ENCODE results near the gene CLRN3.

Gene CLRN3

DNA sequence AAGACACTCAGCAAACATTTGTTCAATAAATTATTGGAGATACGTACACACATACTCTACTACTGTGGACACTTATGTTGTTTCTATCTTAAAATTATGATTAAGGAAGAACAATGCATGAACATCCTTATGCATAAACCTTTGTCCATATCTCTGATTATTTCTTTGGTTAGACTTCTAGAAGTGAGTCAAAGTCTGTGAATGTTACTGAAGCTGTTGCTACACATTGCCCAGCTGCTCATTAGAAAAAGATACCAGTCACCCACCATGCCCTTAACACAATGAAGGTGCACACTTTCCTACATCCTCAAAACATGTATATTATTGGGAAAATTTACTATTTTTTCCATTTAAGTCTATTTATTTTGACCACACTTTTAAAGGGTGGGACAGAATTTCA is 1.4 kb upstream of the CLRN3 start:
- DNase-seq: no peak

DNA sequence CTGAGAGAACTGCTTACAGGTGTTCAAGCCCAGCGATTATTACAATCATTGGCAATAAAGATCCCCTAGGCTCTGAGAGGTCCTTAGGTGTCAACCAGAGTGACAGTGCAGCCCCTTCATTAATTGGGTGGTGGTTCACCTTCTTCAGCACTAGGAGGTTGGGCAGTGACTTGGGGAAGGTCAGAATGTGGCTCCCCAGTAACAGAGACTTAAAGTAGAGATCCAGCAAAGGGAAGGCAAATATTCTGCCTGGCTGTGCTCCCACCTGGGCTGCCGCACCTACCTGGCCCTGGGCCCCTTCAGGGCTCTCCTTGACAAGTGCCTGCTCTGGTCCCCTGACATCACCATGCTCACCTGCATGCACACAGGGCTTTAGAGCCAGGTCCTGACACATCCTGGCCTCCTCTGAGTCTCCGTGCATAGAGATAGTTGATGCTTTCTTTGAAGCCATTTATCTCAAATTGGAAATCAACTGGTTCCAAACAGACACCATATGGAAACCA is 1.9 kb downstream of the CLRN3 start:
- no peak for DNase-seq

DNA sequence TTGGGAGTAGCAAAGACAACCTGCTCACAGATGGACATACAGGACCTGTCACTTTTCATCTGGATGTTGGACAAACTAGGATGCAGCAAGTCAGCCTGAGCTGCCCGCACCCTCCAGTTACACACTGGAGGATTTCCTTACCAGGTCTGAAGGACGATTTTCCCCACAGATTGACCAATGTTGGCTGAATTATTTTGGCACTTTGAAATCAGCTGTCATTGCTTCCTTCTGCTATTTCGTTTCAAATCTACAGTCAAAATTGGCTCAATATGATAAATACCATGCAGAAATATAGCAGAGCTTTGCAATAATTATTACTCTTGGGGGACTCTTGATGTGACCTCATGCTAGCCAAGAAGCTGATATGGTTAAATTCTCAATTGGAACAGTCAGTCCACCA is 2.5 kb downstream of the CLRN3 start:
- no peak for DNase-seq

DNA sequence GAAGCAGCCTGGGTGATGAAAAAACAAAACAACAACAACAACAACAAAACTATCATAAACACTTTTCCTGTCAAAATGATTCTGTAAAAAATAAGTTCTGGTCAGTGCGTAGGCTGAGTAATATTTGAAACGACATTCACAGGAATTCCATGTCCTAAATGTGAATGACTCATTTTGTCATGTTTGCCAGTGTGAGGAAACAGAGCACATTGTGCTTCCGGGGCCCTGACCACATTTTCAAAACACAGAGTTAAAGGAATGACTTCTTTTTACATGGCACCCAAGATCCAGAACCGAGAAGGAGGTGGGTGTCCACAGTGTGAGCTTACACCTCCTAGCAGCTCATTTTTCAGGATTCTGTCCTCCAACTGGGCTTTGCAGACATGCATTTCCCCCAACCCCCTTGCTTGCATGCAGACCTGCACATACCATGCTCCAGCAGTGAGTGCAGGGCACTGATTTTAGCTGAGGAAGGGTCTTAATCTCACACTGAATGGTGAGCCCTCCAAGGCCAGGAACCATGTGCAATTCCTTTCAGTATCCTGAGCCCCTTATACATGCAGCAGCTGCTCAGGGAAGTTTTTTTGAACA is 3.0 kb downstream of the CLRN3 start:
- DNase-seq: no peak

DNA sequence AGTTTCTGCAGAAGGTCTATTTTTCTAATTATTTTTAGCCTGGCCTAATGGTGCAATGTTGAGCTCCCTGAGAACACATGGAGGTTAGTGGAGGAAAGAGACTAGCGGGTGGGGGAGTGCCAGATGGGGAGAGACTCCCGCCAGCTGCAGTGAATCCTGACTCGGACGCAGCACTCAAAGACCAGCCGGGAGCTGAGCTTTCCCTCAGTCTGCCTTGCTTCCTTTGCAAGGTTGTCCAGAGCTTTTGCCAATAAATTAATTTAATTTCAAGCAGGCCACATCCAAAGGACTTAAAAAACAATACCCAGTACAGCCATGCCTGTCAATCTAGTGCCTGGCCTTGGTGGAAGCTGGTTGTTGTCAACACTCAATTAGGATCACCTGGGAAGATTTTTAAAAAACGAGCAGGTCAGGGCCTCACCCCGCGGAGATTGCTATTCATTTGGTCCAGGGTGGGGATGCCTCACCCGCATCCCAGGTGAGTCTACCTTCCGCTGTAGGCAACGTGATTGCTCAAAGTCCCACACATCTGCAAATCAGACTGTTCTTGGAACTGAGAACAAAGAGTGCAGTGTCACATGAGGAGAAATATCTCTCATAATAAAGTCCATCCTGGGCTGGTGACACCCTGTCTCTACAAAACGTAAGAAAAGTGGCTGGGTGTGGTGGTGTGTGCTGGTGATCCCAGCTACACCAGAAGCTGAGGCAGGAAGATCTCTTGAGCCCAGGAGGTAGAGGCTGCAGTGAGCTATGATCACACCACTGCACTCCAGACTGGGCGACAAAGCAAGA is 4.0 kb downstream of the CLRN3 start:
- no peak for DNase-seq

DNA sequence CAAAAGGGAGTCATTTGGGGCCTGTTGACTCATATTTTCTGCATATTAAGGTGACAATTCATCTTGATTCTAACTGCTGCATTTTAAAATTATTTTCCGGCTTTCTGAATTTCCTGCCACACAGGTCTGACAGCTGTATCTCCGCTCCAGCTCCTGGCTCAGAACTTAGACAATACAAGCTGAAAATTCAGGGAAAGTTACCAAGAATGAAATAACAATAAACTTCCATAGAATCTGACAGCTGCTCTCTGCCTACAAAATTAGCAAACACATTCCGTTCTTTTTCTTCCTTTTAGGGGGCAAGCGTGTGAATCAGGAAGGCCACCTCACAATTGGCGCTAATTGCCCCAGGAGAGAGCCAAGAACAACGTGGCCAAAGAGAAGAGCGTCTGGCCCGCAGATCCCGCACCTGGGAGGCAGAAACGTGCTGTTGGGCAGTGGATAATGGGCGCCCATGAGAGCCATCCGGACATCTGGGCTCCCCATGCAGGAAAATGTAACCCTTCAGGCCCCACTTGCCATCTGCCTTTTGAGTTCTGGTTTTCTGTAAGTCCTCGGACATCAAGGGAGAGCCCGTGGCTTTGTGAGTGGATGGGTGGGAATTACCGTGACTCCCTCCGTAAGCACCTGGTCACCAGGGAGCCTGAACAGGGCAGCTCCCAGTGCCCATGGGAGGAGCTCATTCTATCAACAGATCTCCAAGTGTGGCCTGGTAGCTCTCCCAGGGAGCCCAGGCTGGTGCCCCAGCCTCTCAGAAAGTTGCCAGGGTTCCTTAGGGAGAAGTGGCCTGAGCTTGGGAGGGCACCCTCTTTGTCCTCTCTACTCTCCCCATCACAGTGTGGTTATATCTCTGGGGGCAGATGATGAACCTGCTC is 5.0 kb downstream of the CLRN3 start:
- no peak for DNase-seq

DNA sequence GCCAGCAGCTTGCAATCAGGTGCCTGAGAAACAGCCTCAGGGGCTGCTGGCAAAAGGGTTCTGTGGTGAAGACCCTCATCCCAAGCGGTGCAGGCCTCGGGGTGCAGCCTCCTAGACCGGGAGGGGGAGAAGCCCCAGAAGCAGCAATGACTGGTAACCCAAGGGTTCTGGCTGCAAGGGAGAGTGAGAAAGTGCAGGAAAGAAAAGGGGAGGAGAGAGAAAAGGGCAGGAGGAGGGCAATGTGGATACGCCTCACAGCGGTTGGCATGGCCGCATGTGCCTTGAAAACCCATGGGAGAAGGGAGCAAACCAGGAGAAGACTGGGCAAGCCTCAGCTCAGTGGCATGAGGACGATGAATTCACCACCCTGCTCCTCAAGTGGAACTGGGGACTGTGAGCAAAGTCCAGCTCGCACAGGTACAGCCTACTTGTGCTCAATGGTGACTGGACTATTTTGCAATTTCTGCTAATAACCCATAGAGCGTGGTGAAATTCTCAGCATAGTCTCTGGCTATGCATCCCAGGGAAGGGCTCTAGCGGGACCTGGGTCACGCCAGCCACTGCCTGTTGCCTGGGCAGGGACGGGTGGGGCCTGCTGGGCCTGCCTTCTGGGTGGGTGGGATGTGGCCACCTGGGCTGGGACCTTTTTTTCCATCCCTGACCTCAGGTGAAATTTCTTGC is 6.2 kb downstream of the CLRN3 start:
- DNase-seq: no peak

DNA sequence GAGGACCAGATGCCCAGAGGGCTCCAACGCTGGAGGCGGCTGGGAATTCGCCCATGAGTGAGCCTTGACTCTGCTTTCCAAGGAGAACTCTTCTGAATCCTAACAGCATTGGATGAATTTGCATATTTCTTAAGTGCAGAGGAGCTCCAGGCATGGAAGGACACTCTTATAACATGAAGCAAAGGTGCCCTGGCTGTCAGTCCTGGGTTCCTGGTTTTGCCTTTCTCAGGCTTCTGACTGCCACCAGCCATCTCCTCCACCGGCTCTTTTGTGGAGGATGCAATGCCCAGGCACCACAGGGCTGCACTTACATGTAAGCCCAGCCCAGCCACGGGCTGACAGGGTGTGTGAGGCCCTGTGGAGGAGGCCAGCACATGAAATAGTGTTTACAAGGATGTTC is 8.2 kb downstream of the CLRN3 start:
- DNase-seq: no peak

DNA sequence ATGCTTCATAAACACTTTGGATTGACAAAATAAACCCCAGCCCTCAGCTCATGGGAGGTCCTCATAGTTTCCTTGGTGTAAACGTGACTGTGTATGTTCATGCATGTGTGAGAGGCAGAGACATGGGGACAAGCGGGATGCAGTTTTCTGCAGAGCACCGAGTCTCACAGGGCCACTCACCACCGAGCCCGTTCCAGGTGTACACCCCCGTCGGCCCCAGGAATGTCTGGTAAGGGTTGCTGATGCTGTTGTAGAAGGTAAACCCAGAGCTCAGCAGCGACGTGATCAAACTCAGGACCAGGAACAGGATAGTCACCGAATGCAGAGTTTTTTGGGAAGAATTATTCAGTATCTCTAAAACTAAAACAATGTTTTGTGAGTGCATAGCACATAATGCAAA is 9.2 kb downstream of the CLRN3 start:
- DNase-seq: no peak

DNA sequence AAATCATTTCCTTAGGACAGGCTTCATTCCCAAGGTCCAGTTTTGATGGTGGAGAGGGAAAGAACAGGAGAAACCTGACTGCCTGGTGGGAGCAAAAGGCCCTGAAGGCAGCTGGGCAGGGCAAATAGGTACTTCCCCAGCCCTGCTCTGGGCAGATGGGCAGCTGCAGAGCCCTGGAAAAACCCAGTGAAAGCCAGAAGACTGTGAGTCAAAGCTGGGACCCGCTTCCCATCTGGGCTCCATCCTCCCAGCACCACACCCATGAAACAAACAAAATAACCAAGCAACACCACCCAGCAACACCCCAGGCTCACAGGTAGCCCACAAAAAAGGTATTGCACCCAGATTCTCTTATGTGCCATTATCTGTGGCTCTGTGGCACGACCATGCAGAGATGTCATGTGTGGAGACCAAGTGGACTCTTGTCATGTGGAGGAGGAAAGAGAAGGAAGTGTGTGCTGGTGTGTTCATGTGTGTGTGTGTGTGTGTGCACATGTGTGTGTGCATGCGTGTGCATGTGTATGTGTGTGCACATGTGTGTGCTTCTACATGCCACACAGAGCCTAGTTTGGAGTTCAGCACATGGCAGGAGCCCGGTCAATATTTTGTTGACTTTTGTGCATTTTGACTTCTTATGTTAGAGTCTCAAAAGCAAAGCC is 9.8 kb downstream of the CLRN3 start:
- no peak for DNase-seq

DNA sequence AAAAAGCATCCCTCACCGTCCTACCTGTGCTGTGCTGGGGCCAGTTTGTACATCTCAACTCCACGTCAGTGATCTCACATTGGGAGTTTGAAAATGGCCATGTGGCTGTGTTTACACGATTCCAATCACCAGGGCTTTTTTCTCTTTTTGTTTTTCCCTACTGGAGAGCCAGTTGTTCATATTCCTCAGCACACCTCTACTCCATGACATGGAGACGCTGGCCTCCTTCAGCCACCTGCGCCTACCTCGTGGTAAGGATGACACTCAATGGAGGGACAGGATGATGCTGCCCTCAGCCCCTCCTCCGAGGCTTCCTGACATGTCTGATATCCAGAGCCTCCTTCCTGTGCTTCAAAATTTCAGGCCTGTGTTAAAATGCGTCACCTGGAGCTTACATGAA is 10.3 kb downstream of the CLRN3 start:
- no peak for DNase-seq

DNA sequence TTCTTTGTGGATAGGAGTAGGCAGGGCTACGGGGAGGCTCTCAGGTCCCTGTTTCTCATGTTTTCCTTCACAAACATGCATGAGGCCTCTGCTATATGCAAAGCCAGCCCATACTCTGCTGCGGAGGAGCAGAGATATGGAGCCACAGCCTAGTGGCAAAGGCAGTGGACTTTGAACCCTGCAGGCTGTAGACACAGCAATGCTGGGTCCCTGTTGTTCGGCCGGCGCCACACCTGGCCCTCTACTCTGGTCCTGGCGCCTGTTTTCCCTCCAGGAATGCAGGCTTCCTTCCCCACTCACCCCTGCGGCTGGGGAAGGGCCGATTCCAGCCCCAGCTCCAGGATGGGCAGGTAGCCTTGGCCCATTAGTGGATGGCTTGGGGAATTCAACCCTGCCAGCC is 11.5 kb downstream of the CLRN3 start:
- no peak for DNase-seq

DNA sequence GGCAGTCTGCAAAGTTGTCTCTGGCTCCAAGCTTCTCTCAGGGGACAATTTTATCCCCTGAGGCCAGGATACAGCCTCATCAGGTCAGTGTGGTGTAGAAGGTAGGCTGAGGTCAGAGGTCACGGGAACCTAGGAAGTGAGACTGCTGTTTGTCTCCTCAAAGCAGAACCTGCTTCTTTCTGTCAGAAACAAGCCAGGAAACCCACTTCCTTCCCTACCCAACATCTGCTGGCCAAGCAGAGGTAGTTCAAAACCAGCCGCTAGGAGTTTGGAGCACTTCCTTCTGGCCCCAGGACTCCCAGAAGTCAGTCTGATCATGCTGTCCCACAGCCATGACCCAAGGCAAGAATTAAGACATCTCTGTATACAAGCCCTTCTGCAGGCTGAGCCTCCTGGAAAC is 12.2 kb downstream of the CLRN3 start:
- no peak for DNase-seq

DNA sequence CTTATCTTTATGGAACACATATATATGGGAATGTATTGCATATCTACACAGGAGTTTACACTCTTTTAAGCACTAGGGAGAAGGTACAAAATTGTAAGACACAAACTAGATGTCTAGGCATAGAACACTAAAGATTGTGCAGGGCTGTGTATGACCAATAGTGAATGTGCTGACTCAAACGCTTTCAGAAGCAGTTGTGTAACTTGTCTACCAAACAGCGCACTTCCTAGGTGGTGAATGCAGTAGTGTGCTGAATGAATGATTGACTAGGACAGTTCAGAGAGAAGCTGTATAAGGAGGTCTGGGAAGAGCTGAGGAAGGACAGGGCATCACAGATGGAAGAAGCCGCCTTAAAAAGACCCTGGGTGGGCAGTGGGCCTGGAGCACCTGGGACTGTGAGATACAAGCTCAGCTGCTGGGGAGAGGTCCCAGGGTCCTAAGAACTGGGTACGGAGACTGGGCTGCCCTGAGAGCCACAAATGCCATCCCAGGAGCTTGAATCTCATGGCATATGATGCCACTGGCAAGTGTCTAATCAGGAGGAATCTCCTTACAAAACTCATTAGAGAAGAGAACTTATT is 14.2 kb downstream of the CLRN3 start:
- DNase-seq: no peak

DNA sequence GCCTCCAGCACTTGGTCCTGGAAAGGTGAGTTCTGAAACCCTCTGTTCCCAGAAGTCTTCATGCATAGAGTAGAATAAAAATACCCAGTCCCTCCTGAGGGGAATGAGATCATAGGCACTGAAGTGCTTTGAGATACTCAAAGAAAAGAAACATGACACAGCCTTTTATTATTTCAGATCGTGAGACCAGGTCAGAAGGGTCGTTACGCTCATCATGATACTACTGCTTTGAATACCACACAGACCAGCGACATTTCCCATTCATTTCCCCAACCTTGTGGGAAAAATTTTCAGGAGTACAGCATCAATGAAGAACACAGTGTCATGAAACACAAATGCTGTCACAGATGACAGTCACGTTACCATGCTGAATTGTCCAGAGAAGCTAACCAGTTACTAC is 15.0 kb downstream of the CLRN3 start:
- DNase-seq: no peak

DNA sequence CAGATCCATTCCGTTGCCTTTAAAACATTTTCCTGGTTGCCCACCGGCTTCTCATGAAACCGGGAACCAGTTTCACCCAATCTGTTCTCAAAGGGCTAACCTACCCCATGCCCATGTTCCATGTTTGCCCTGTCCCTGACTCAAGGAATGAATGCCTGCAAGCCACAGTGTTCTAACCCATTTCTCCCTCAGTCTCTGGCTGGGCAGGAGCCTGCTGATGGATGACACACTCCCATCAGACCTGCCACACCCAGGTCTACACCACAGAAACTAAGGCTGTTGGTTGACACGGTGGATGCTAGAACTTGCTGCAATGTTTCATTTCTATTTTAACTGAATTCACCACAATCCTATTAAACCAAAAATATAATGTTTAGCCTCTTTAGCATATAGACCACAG is 15.6 kb downstream of the CLRN3 start:
- no peak for DNase-seq

DNA sequence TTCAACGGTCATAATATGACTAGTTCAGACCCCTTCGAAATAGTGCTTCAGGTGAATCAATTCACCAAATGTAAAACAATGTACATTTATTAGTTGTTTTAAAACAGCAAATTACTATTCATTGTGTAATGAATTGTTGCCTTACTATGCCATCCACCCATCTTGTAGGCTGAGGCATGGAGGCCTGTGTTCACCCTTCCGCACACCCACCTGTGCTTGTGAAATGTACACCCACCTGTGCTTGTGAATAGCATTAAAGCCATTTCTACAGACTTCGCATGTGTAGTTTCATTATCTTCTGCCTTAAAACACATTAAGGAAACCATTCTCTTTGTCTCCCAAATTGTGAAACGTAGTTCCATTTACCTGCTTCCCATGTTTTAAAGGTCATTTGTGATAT is 16.8 kb downstream of the CLRN3 start:
- no peak for DNase-seq

DNA sequence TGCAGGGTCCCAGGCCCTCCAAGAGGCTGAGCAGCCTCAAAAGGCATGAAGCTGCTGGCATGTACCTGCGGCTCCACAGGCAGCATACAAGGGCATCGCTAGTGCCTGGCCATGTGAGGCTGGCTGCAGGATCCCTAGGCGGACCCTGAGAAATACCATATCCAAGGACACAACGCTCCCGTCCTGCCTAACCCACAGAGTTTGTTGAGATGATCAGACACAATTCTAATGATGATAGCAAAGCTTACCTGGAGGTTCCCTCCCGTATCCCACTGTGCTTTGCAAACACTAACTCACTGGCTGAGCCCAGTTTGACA is 17.3 kb downstream of the CLRN3 start:
- DNase-seq: no peak

DNA sequence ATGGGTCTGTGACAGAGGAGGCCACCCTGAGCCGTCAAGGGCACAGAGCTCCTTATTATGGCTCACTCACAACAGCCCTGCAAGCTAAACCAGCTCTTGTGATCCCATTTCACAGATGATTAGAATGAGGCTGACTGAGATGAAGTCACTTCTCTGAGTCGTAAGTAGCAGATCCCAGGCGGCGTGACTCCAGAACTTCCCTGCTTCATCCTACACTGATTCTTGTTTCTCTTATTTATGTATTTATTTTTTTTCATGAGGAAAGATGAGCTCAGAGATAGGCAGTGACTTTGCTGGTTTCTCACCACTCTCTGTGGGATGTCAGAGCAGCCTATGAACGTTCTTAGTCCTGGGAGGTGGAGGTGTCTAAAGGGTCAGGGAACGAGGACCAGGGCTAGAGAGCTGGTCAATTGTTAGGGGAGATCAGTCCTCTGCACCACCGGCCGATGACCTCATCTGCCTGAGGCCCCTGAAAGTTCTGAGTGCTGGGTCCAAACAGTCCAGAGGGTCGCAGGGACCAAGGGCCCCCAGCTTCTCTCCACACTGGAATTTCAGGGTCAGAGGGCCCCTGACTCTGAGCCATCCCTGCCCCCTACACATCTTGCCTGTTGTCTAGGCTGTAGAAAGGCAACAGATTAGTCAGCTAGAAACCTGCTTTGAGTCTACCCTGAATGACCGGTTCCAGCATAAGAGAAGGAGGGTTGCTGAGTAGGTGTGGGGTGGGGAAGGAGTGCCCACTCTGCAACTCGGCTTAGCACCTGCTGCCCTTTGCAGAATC is 17.9 kb downstream of the CLRN3 start:
- no peak for DNase-seq

DNA sequence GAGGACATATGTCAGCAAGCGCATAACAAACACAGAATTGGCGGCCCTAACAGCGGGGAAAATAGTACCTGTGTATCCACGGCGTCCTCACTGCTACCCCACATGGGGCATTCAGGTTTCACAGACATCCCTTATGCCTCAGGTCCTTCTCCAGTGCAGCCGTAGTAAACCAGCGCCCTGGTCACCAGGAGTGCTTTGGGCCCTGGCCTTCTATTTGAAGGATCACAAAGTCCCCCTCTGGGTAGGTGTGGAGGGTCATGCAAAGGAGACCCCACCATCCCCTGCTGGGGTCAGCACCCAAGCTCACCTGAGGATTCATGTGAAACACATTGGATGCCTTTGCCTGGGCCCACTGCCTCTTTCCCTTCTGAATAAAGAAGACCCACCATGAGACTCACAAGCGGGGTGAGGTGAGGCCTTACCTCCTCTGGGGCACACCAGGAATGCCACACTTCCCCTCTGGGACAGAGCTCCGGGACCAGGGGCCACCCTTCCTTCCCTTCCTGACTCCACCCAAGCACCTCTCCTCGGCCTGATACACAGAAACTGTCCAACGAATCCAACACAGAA is 18.8 kb downstream of the CLRN3 start:
- DNase-seq: no peak

DNA sequence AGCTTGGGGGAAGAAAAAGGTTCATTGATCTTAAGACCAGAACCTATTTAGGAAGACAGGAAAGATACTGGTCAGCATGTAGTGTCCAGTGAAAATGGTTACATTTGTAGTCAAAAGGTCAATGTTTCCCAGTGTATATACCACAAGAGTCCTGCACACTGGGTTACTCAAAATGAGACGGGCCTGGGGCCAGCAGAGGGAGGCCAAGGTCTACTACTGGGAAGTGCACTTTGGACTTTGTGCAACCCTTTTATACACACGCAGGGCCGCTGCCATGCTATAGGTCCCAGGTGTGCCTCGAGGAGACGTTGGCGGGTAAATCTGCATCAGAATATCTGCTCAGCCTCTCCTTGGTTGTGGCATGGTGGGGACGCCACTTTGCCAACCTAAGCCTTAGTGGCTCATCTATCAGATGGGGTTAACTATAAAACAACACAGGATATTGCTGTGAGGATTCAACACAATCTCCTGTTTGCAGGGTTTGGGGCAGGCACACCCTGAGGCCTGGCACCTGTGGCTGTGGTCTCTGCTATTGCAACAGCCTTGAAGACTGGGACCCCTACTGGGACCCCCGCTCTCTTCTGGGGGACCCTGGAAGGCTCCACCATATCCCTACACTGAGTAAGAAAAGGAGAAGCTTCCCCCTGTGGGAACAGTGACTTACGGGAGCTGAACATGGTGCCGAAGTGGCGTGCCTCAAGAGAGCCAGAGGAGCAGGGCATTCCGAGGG is 19.7 kb downstream of the CLRN3 start:
- DNase-seq: no peak
